GM18909 (cell line): Measurements from ENCODE around the gene PPP1R37.

Experiments used
- ATAC-seq: cut with Tn5 transposase; IDR thresholded peaks from one replicate; pipeline ENCODE4 v1.9.1; 2021; ENCODE audit warnings: mild to moderate bottlenecking; ENCODE audit not compliant: unreplicated experiment, poor library complexity

The PPP1R37 gene

GRCh38 chr19:45147835-45148676 lies 55.1 kb downstream of the PPP1R37 start:
- ATAC-seq = no peak

DNA sequence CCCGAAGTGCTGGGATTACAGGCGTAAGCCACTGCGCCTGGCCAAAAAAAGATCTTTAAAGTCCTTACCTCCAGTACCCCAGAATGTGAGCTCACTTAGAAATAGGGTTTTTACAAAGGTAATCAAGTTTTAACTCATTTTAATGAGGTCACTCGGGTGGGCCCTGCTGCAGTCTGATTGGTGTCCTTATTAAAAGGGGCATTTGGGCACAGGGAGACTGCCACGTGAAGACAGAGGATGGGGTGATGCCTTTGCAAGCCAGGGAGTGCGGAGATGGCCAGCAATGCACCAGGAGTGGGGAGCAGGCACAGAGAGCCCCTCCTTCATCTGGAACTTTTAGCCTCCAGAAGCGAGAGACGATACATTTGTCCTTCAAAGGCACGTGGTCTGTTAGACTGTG lies 56.1 kb downstream of the PPP1R37 start:
- ATAC-seq = no peak

GRCh38 chr19:45150180-45150579 lies 57.2 kb downstream of the PPP1R37 start:
- no peak for ATAC-seq

GRCh38 chr19:45150751-45151281 lies 57.8 kb downstream of the PPP1R37 start:
- no peak for ATAC-seq

GRCh38 chr19:45151320-45151719 lies 58.3 kb downstream of the PPP1R37 start:
- no peak for ATAC-seq

- ATAC-seq = no peak
These were observed 59.0 kb downstream of the PPP1R37 start for GRCh38 chr19:45151821-45152503.

- ATAC-seq = no peak
These were observed 59.7 kb downstream of the PPP1R37 start for GRCh38 chr19:45152504-45153338.

GRCh38 chr19:45153339-45154063 lies 60.5 kb downstream of the PPP1R37 start:
- ATAC-seq = no peak

DNA sequence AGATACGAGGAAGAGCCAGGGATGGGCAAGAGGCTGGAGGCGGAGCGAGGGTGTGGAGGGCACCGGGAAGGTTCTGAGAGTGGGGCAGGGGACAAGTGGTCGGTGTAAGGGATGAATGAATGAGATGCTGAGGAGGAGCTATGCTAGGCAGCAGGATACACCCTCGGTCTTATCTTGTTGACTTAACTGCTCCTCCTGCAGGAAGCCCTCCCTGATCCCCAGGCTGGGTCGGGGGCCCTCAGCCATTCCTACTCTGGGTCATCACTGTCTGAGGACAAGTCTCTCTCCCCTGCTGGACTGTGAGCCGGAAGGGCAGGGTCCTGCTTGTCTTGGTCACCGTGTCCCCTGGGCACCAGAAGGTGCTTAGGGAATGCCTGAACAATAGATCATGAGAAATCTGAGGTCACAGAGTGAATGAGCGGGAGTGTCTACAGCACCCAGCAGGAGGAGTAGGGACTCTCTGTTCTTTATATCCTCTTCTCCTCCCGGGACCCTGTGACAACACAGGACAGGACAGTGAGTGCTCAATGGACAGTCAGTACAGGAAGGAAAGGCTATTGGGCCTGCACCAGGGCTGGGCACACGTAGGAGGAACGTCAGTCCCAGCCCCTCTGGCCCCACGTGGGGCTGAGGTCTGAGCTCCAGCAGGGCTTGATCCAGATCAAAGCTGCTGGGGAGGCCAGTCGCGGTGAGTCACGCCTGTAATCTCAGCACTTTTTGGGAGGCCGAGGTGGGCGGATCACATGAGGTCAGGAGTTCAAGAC lies 61.3 kb downstream of the PPP1R37 start:
- ATAC-seq = no peak

GRCh38 chr19:45156011-45156630 lies 63.1 kb downstream of the PPP1R37 start:
- ATAC-seq = no peak

DNA sequence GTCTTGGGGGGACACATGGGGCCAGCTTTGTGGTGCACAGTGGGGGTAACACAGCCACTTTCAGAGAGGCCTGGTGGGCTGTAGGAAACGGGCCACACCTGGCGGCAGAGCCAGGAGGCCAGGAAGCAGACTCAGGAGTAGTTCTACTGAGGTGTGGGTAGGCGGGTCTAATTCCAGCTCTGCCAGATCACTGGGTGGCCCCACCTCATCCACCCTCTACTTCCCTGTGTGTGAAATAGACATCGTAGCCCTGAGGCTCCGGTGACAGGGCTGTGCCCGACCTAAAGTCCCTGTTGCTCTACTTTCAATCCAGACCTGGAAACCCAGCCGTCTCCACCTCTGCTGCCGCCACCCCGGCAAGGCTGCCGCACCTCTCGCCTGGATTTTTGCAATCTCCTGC lies 63.8 kb downstream of the PPP1R37 start:
- no peak for ATAC-seq

DNA sequence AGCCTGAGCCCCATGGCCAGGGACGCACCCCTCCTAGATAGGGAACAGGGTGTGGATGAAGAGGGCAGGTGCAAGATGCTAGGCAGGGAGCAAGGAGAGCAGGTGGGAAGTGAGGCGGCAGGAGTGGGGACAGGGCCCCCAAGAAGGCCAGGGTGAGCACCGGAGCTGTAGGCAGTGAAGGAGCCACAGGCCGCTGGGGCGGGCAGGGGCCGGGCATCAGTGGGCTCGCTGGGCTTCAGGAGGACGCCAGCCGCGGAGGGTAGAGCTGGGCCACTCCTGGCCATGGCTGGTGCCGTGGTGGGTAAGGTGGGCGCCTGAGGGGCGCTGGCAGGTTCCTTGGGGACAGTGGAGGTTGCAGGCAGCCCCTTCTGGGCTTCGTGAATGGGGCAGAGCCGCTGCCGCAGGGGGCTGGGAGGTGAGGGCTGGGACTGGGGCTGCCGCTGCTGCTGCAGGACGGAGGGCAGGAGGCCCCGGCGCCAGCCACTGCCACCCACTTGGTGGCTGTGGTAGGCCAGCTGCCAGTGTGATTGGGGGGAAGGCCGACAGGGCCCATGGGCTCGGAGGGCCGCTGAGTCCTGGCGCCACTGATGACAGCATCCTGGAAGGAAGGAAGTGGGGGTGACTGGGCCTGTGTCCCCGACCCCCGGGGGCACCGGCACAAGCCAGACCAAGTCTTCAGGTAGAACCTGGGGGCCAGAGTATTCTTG lies 65.7 kb downstream of the PPP1R37 start:
- no peak for ATAC-seq

DNA sequence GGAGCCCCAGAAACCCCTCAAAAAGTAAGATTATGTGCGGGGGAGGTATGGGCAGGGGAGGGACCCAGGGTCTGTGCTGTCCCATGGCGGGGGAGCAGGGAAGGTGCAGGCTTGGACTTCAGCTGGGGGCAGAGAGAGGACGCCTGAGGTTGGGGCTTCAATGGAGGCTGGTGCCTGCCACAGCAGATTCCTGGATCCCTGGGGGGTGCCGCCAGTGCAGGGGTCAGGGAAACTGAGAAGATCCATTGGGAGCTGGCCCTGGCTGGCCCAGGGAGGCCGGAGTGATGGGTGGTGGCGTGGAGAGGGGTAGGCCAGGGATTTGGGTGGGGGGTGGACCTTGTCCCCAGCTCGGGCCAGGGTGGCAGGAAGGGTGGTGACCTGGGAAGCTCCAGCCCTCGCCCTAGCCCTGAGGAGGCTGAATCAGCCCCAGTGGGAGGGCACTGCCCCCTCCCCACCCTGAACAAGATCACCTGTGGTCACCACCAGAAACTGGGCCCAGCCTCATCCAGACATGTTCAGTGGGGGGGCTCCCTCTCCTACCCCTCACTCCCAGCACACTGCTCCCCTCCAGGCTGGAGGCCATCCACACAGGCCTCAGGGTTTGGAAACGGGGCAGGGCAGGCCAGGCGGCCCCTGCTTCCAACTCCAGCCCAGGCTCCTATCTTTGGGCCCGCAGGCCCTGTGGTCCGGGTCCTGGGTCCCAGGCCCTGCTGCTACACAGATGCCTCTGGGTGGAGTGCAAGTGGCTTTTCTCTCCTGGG lies 66.4 kb downstream of the PPP1R37 start:
- no peak for ATAC-seq

- ATAC-seq = no peak
These were observed 67.0 kb downstream of the PPP1R37 start for GRCh38 chr19:45159971-45160324.

- no peak for ATAC-seq
These were observed 68.1 kb downstream of the PPP1R37 start, which contains the start of gene NKPD1 for GRCh38 chr19:45160870-45161737. Gene NKPD1 (minus strand): TSS chr19:45160982. CDS start chr19:45160150, 832 bp downstream.

GRCh38 chr19:45161738-45162607 lies 69.0 kb downstream of the PPP1R37 start:
- no peak for ATAC-seq
